Endothelial cell of umbilical vein (primary cell): ENCODE measurements around the gene NCL. TPM values are rescaled to one million over a fixed set of nuclear protein-coding genes. Genes with fewer than 3 reads are reported as not detected.

Experiments used
- BruUV-seq: library from RNA; stranded (reverse); fragments of 400-500 nt; replicated peaks from 2 replicates; lab custom pipeline; 2021; lab: Mats Ljungman, UMichigan
- CTCF ChIA-PET: fragments of 300-600, 350-600 bp; sonication (Branson Sonifier 250); formaldehyde crosslinking; loops from one replicate; lab custom pipeline; 2021; ENCODE audit warnings: antibody characterized with exemption, inconsistent platforms; lab: Charles Lee
- POLR2A ChIA-PET: fragments of 300-600, 350-600 bp; sonication (Branson Sonifier 250); formaldehyde crosslinking; loops from one replicate; lab custom pipeline; 2021; ENCODE audit warnings: antibody characterized with exemption, inconsistent platforms; lab: Charles Lee
- DNase-seq: peaks from one replicate; pipeline ENCODE4 v3.0.0-alpha.2; 2011; ENCODE audit warnings: low read depth, low spot score
- FAIRE-seq: peaks from 2 replicates; lab custom pipeline; 2011; peaks lifted over from hg19 to GRCh38; lab: Jason Lieb, UNC
- H2AFZ ChIP-seq: 2 replicates; pipeline ENCODE4 v1.6.0; 2012; ENCODE audit warnings: low read depth, low read length, control low read depth, inconsistent platforms
- H3K27ac ChIP-seq: 2 replicates; pipeline ENCODE4 v1.5.1; 2011; ENCODE audit warnings: low read depth, mild to moderate bottlenecking, control low read depth, low read length, moderate library complexity; ENCODE audit not compliant: insufficient read depth
- H3K27me3 ChIP-seq, 2 experiments: 2 replicates each; pipeline versions ENCODE4 v1.6.0 to v1.6.1; 2011; ENCODE audit warnings: low read length in 2 of 2, mixed read lengths in 1 of 2; ENCODE audit not compliant: control insufficient read depth in 2 of 2, insufficient read depth in 2 of 2
- H3K36me3 ChIP-seq, 2 experiments: 2 replicates in 1 of 2; 3 replicates in 1 of 2; pipeline ENCODE4 v1.5.1; 2011; ENCODE audit warnings: low read length in 2 of 2, mild to moderate bottlenecking in 1 of 2, moderate library complexity in 1 of 2; ENCODE audit not compliant: control insufficient read depth in 2 of 2, insufficient read depth in 2 of 2; ENCODE audit errors: extremely low read depth in 1 of 2
- H3K4me1 ChIP-seq: 3 replicates; pipeline ENCODE4 v1.5.1; 2011; ENCODE audit warnings: mild to moderate bottlenecking, low read length; ENCODE audit not compliant: control insufficient read depth, insufficient read depth; ENCODE audit errors: extremely low read depth
- H3K4me2 ChIP-seq: 2 replicates; pipeline ENCODE4 v1.6.1; 2011; ENCODE audit warnings: low read length, control low read depth, mixed read lengths; ENCODE audit not compliant: insufficient read depth
- H3K4me3 ChIP-seq, 3 experiments: fragments of 200-600 bp in 1 of 3; sonication (generic), shearing (Covaris generic) in 1 of 3; replicated peaks in 1 of 3; 2 replicates each; pipeline ENCODE4 v1.5.1; 2011 to 2016; ENCODE audit warnings: control low read depth in 3 of 3, low read length in 3 of 3, mild to moderate bottlenecking in 2 of 3, inconsistent platforms in 1 of 3, low read depth in 1 of 3, moderate library complexity in 1 of 3; ENCODE audit not compliant: insufficient read depth in 1 of 3
- H3K79me2 ChIP-seq: 2 replicates; pipeline ENCODE4 v1.6.0; 2012; ENCODE audit warnings: low read length, inconsistent platforms; ENCODE audit not compliant: control insufficient read depth, insufficient read depth
- H3K9ac ChIP-seq: replicated peaks from 2 replicates; pipeline ENCODE3; 2011; ENCODE audit warnings: low read length, control low read depth; ENCODE audit not compliant: insufficient read depth; ENCODE audit errors: extremely low read depth
- H3K9me1 ChIP-seq: replicated peaks from 3 replicates; pipeline ENCODE4 v1.6.0; 2011; ENCODE audit warnings: mild to moderate bottlenecking, low read length; ENCODE audit not compliant: control insufficient read depth, insufficient read depth; ENCODE audit errors: extremely low read depth
- H3K9me3 ChIP-seq: replicated peaks from 2 replicates; pipeline ENCODE4 v1.5.1; 2012; ENCODE audit warnings: low read length, inconsistent platforms; ENCODE audit not compliant: control insufficient read depth, insufficient read depth
- H4K20me1 ChIP-seq: replicated peaks from 2 replicates; pipeline ENCODE3; 2011; ENCODE audit warnings: mild to moderate bottlenecking, low read length; ENCODE audit not compliant: control insufficient read depth, insufficient read depth; ENCODE audit errors: extremely low read depth
- GATA2 ChIP-seq: IDR thresholded peaks from 2 replicates; pipeline ENCODE4 v1.7.0; 2011; ENCODE audit warnings: low read depth, mild to moderate bottlenecking, moderate library complexity, mixed read lengths, low read length; ENCODE audit not compliant: insufficient read length, insufficient read depth
- JUN ChIP-seq: IDR thresholded peaks from 2 replicates; pipeline ENCODE4 v1.6.1; 2011; ENCODE audit warnings: borderline replicate concordance, low read depth; ENCODE audit not compliant: insufficient read length, insufficient read depth
- MYC ChIP-seq: IDR thresholded peaks from one replicate; pipeline ENCODE4 v1.6.1; 2011; ENCODE audit warnings: mild to moderate bottlenecking, low read depth, low read length
- POLR2AphosphoS5 ChIP-seq: IDR thresholded peaks from 2 replicates; pipeline ENCODE4 v1.6.1; 2012; ENCODE audit warnings: low read depth, mild to moderate bottlenecking, control low read depth, low read length, moderate library complexity; ENCODE audit not compliant: insufficient read depth
- dilution Hi-C: fragments of 300-500 bp; cut with MboI; formaldehyde crosslinking; loops from one replicate; pipeline ENCODE4 v1.15.0; 2019; ENCODE audit warnings: low sequenced_read_pairs; ENCODE audit not compliant: extremely low pct_ligation_motif_present
- intact Hi-C: fragments of 100-400 bp; cut with micrococcal nuclease; formaldehyde crosslinking; loops from one replicate; pipeline ENCODE4 v1.10.0; 2022
- polyA plus RNA-seq, 4 experiments: library from polyadenylated mRNA; depleted of rRNA in 3 of 4; stranded (reverse) in 3 of 4; unstranded in 1 of 4; fragments of >200 nt; gene quantifications; 2 replicates each; pipeline versions ENCODE4 v1.2.1 to v1.2.3, GENCODE V29; 2011 to 2012; ENCODE audit warnings: missing spikeins in 1 of 4
- total RNA-seq: library from RNA; stranded (reverse); gene quantifications from 2 replicates; pipeline ENCODE4 v1.2.3, GENCODE V29; 2021
- TF ChIP-seq, protein P1 (sequence below), 2 donors: IDR thresholded peaks; 1 replicate in 1 of 2; 2 replicates in 1 of 2; pipeline ENCODE4 v1.5.1; 2011; ENCODE audit warnings: low read length in 2 of 2, mild to moderate bottlenecking in 2 of 2, moderate library complexity in 2 of 2, control low read depth in 1 of 2, inconsistent platforms in 1 of 2, low read depth in 1 of 2; ENCODE audit not compliant: insufficient read depth in 1 of 2; ENCODE audit errors: extremely low read depth in 1 of 2
- TF ChIP-seq, protein P2 (sequence below): IDR thresholded peaks from 2 replicates; pipeline ENCODE4 v1.6.1; 2011; ENCODE audit not compliant: insufficient read depth, insufficient read length

Gene NCL
- total and polyA plus RNA-seq, 2 donors (not counting 3 experiments of a cell fraction or from before 2014, with no cell fraction given) = 35.3 to 708 TPM

DNA sequence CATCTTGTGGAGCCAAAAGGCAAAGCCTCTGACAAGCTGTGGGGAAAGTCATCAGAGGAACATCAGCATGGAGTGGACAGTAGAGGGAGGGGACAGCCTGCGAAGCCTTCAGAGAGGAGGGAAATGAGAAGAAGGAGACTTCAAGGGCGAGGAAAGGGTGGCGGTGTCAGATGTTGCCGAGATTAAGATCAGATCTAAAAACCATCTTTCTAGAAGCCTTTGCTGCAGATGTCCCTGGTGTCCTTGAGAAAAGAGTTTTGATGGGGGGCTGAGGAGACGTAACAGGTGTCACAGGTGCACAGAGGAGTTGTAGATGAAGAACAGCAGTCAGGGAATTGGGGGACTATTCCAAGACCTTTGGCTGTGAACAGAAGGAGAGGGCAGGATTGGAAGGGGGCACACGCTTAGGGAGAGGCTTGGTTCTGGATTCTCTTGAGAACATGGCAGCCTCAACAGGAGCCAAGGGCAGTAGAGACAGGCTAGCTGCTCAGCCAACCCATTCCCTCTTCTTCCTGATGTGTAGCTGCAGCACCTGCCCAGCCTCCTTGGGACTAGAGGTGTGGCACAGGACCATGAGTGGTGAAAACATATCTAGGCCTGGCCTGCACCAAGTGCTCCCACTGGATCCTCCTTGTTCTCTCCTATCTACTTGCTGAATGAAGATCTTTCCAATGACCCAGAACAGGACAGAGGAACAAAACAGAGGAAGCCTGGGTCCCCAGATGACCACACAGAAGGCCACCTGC is 22.7 kb upstream of the NCL start:
- intact Hi-C loops = no loop called here
- Histone ChIP-seq H3K4me3 (no peak overlapping the region), H3K79me2 (no peaks in the 10 kb centered on the region), H3K9me1 (no peaks in the 10 kb centered on the region), H3K4me2 (no peak overlapping the region), H3K27me3 (no peaks in the 10 kb centered on the region), H3K9ac (no peak overlapping the region), H3K36me3 (no peaks in the 10 kb centered on the region), H2AFZ (no peak overlapping the region), H3K27ac (no peak overlapping the region), H3K9me3 (no peaks in the 10 kb centered on the region), H4K20me1 (no peaks in the 10 kb centered on the region), H3K4me1 (peaks cover 9% of the 10 kb centered on the region)
- POLR2A ChIA-PET = no interaction called here
- dilution Hi-C loops = no loop called here
- DNase-seq = no peak
- CTCF ChIA-PET = interaction anchor here (1.2 kb wide), 1 partner anchor 30 kb away, joined by 3 read pairs; no protein-coding TSS in a partner anchor
- no peak for FAIRE-seq
- no TSS peak for BruUV-seq
- TF ChIP-seq, protein P1, sequence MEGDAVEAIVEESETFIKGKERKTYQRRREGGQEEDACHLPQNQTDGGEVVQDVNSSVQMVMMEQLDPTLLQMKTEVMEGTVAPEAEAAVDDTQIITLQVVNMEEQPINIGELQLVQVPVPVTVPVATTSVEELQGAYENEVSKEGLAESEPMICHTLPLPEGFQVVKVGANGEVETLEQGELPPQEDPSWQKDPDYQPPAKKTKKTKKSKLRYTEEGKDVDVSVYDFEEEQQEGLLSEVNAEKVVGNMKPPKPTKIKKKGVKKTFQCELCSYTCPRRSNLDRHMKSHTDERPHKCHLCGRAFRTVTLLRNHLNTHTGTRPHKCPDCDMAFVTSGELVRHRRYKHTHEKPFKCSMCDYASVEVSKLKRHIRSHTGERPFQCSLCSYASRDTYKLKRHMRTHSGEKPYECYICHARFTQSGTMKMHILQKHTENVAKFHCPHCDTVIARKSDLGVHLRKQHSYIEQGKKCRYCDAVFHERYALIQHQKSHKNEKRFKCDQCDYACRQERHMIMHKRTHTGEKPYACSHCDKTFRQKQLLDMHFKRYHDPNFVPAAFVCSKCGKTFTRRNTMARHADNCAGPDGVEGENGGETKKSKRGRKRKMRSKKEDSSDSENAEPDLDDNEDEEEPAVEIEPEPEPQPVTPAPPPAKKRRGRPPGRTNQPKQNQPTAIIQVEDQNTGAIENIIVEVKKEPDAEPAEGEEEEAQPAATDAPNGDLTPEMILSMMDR (IDR thresholded peaks at IDR 0.05; ENCODE audit: extremely low read depth in 1 of 2, insufficient read depth in 1 of 2, low read depth in 1 of 2, low read length in 2 of 2) = no peak
- TF ChIP-seq, protein P2, sequence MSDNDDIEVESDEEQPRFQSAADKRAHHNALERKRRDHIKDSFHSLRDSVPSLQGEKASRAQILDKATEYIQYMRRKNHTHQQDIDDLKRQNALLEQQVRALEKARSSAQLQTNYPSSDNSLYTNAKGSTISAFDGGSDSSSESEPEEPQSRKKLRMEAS = no peak
- no peak for TF ChIP-seq POLR2AphosphoS5
- TF ChIP-seq MYC = no peak
- no peak for TF ChIP-seq GATA2
- no peak for TF ChIP-seq JUN
